ENCODE results near the gene PPM1L. TPM values are rescaled to one million over a fixed set of nuclear protein-coding genes. Genes with fewer than 3 reads are reported as not detected.

PPM1L gene
- total and polyA plus RNA-seq, 10 of the 15 experiments (the other 5 are each of a cell fraction or from before 2014, with no cell fraction given) = under 0.01 to 0.33 (median 0.06) TPM; not detected in 1

GRCh38 chr3:160856450-160856849, 100.4 kb downstream of the PPM1L start (continued):
- TF ChIP-seq ZNF687 (IDR thresholded peaks at IDR 0.05) (no peak), TBL1XR1 (IDR thresholded peaks at IDR 0.05; ENCODE audit: low read depth, low read length) (no peak), MLLT1 (IDR thresholded peaks at IDR 0.05) (no peak)

GRCh38 chr3:160857476-160858119, 101.6 kb downstream of the PPM1L start:
- in situ Hi-C loops (cut with MboI) (no loop called here), intact Hi-C loops (cut with micrococcal nuclease; ENCODE audit: unreplicated experiment) (no loop called here)
- BruUV-seq (replicated peaks) = no TSS peak
- RAD21 ChIA-PET (ENCODE audit: unreplicated experiment) = no interaction called here
- Histone ChIP-seq H3K4me2 (ENCODE audit: control insufficient read depth, insufficient read depth) (no peak overlapping the region), H3K79me2 (ENCODE audit: control insufficient read depth, insufficient read depth, low read length) (no peaks in the 10 kb centered on the region), H3K9me3 (replicated peaks; ENCODE audit: control insufficient read depth, insufficient read depth, low read length) (no peaks in the 10 kb centered on the region), H3K36me3 (ENCODE audit: control insufficient read depth in 2 of 2, insufficient read depth in 2 of 2, low read length in 1 of 2) (no peaks in the 10 kb centered on the region), H3K4me3 (no peak overlapping the region), H2AFZ (ENCODE audit: control insufficient read depth, low read depth, low read length) (no peak overlapping the region), H3K27me3 (replicated peaks in 1 of 2; ENCODE audit: control insufficient read depth in 2 of 2, insufficient read depth in 2 of 2, low read length in 1 of 2) (no peaks in the 10 kb centered on the region), H4K20me1 (ENCODE audit: control insufficient read depth, insufficient read depth) (no peaks in the 10 kb centered on the region), H3K9ac (ENCODE audit: control insufficient read depth, insufficient read depth, low read length) (no peak overlapping the region), H3K27ac (ENCODE audit: control insufficient read depth, insufficient read depth) (no peak overlapping the region), H3K4me1 (ENCODE audit: control insufficient read depth, insufficient read depth, low read length) (no peaks in the 10 kb centered on the region)
- no peak for TF ChIP-seq NR2C2 (IDR thresholded peaks at IDR 0.05; ENCODE audit: borderline replicate concordance, control insufficient read depth, insufficient read length, low read depth)
- TF ChIP-seq CBFB (IDR thresholded peaks at IDR 0.05; ENCODE audit: low read depth) = no peak
- TF ChIP-seq CHD2 (IDR thresholded peaks at IDR 0.05; ENCODE audit: borderline replicate concordance, low read depth, low read length) = no peak
- TF ChIP-seq SKIL (IDR thresholded peaks at IDR 0.05; ENCODE audit: low read depth, poor library complexity, severe bottlenecking) = no peak
- TF ChIP-seq NRF1 (conservative IDR thresholded peaks at IDR 0.05; ENCODE audit: low read depth, low read length) = no peak
- TF ChIP-seq SMC3 (IDR thresholded peaks at IDR 0.05; ENCODE audit: borderline replicate concordance, low read length) = no peak
- TF ChIP-seq EP300 (IDR thresholded peaks at IDR 0.05; ENCODE audit: borderline replicate concordance in 1 of 2, control insufficient read depth in 1 of 2, low read depth in 2 of 2, low read length in 2 of 2) = no peak
- no peak for TF ChIP-seq IRF3 (IDR thresholded peaks at IDR 0.05)
- POLR2A ChIA-PET = no interaction called here
- 88% methylated on average over 2 of the region's 2 CpGs for WGBS (ENCODE audit: insufficient coverage, insufficient replicate concordance, low lambda C conversion rate, missing lambda C conversion rate)
- DNase-seq (ENCODE audit: low read depth, low spot score) (no peak), FAIRE-seq (no peak), ATAC-seq (no peak)
- SMC1A ChIA-PET (ENCODE audit: uncharacterized antibody, unreplicated experiment) = no interaction called here
- CTCF ChIA-PET = no interaction called here

All from GM12878 (cell line).